Osteoblast (primary cell): Measurements from ENCODE around the gene IL17B. TPM values are rescaled to one million over a fixed set of nuclear protein-coding genes. Genes with fewer than 3 reads are reported as not detected.

Experiments used
- DNase-seq: peaks from one replicate; pipeline ENCODE4 v3.0.0; 2011; ENCODE audit warnings: low spot score, mixed read lengths; ENCODE audit not compliant: insufficient read length; ENCODE audit errors: missing footprints
- H2AFZ ChIP-seq: 2 replicates; pipeline ENCODE4 v1.6.0; 2011; ENCODE audit warnings: mild to moderate bottlenecking, low read length
- H3K27ac ChIP-seq: 2 replicates; pipeline ENCODE4 v1.5.1; 2011; ENCODE audit warnings: mild to moderate bottlenecking, low read depth, low read length, moderate library complexity
- H3K27me3 ChIP-seq: 2 replicates; pipeline ENCODE4 v1.6.0; 2012; ENCODE audit warnings: mild to moderate bottlenecking, control low read depth, inconsistent platforms, low read length, moderate library complexity; ENCODE audit not compliant: insufficient read depth
- H3K36me3 ChIP-seq: 2 replicates; pipeline ENCODE4 v1.5.1; 2011; ENCODE audit warnings: mild to moderate bottlenecking, low read length, control low read depth, moderate library complexity; ENCODE audit not compliant: insufficient read depth
- H3K4me1 ChIP-seq: 2 replicates; pipeline ENCODE4 v1.5.1; 2011; ENCODE audit warnings: mild to moderate bottlenecking, low read length, control low read depth, moderate library complexity; ENCODE audit not compliant: insufficient read depth
- H3K4me2 ChIP-seq: 2 replicates; pipeline ENCODE4 v1.6.0; 2011; ENCODE audit warnings: mild to moderate bottlenecking, low read length; ENCODE audit not compliant: insufficient read depth
- H3K4me3 ChIP-seq: fragments of 200-600 bp; sonication (generic); 3 replicates; pipeline ENCODE4 v1.5.1; 2012; ENCODE audit warnings: mild to moderate bottlenecking, low read length, inconsistent platforms; ENCODE audit not compliant: insufficient read depth
- H3K79me2 ChIP-seq: 2 replicates; pipeline ENCODE4 v1.6.0; 2012; ENCODE audit warnings: mild to moderate bottlenecking, low read length, control low read depth, inconsistent platforms; ENCODE audit not compliant: insufficient read depth
- H3K9me3 ChIP-seq: 2 replicates; pipeline ENCODE4 v1.5.1; 2011; ENCODE audit warnings: low read depth, low read length, control low read depth
- H4K20me1 ChIP-seq: 2 replicates; pipeline ENCODE4 v1.6.0; 2012; ENCODE audit warnings: mild to moderate bottlenecking, low read length, control low read depth; ENCODE audit not compliant: insufficient read depth
- total RNA-seq: library from RNA; depleted of rRNA; stranded (reverse); fragments of >200 nt; gene quantifications from 2 replicates; pipeline ENCODE4 v1.2.3, GENCODE V29; 2012
- TF ChIP-seq, protein P1 (sequence below): IDR thresholded peaks from 2 replicates; pipeline ENCODE4 v1.5.1; 2011; ENCODE audit warnings: mild to moderate bottlenecking, low read depth, low read length, moderate library complexity; ENCODE audit errors: extremely low read depth

Gene IL17B
- total RNA-seq, 1 donor, result not detected

- TF ChIP-seq, protein P1, sequence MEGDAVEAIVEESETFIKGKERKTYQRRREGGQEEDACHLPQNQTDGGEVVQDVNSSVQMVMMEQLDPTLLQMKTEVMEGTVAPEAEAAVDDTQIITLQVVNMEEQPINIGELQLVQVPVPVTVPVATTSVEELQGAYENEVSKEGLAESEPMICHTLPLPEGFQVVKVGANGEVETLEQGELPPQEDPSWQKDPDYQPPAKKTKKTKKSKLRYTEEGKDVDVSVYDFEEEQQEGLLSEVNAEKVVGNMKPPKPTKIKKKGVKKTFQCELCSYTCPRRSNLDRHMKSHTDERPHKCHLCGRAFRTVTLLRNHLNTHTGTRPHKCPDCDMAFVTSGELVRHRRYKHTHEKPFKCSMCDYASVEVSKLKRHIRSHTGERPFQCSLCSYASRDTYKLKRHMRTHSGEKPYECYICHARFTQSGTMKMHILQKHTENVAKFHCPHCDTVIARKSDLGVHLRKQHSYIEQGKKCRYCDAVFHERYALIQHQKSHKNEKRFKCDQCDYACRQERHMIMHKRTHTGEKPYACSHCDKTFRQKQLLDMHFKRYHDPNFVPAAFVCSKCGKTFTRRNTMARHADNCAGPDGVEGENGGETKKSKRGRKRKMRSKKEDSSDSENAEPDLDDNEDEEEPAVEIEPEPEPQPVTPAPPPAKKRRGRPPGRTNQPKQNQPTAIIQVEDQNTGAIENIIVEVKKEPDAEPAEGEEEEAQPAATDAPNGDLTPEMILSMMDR, result no peak
- Histone ChIP-seq H3K27ac (no peak overlapping the region), H3K79me2 (no peaks in the 10 kb centered on the region), H2AFZ (no peak overlapping the region), H3K36me3 (no peaks in the 10 kb centered on the region), H3K9me3 (no peaks in the 10 kb centered on the region), H3K27me3 (peaks cover 6% of the 10 kb centered on the region), H3K4me3 (no peak overlapping the region), H3K4me2 (no peak overlapping the region), H3K4me1 (no peaks in the 10 kb centered on the region), H4K20me1 (no peaks in the 10 kb centered on the region)
- DNase-seq, result peak; percentile 3
These were observed 3.7 kb downstream of the IL17B start for GRCh38 chr5:149375434-149375833.

- Histone ChIP-seq H2AFZ (no peak overlapping the region), H4K20me1 (no peaks in the 10 kb centered on the region), H3K36me3 (no peaks in the 10 kb centered on the region), H3K27ac (no peak overlapping the region), H3K4me2 (no peak overlapping the region), H3K79me2 (no peaks in the 10 kb centered on the region), H3K9me3 (no peaks in the 10 kb centered on the region), H3K4me1 (no peaks in the 10 kb centered on the region), H3K4me3 (no peak overlapping the region), H3K27me3 (peaks cover 6% of the 10 kb centered on the region)
- no peak for DNase-seq
- TF ChIP-seq, protein P1, result no peak
These were observed 4.3 kb downstream of the IL17B start for GRCh38 chr5:149374801-149375200.

DNA sequence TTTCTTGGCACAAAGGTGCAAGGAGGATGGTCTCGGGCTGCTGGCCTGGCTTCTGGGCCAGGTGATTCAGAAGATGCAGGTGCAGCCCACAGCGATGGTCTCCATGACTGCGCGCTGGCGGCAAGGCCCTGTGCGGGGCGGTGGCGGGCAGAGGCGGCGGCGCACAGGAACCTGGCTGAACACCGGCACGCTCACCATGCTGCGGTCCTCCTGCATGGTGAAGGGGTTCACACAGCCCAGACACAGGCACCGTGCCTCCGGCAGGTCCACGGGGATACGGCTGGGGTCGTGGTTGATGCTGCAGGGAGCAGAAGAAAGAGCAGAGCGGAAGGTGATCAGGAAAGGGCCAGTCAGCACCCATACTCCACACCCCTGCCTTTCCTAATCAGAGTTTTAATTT, 4.8 kb downstream of the IL17B start:
- no peaks in the 10 kb centered on the region for H3K9me3 ChIP-seq
- TF ChIP-seq, protein P1, result no peak
- no peaks in the 10 kb centered on the region for H3K36me3 ChIP-seq
- peaks cover 6% of the 10 kb centered on the region for H3K27me3 ChIP-seq
- H4K20me1 ChIP-seq, result no peaks in the 10 kb centered on the region
- no peak overlapping the region for H2AFZ ChIP-seq
- H3K79me2 ChIP-seq, result no peaks in the 10 kb centered on the region
- H3K4me3 ChIP-seq, result no peak overlapping the region
- H3K4me2 ChIP-seq, result no peak overlapping the region
- H3K4me1 ChIP-seq, result no peaks in the 10 kb centered on the region
- DNase-seq, result peak; percentile 25
- H3K27ac ChIP-seq, result no peak overlapping the region

- no peaks in the 10 kb centered on the region for H4K20me1 ChIP-seq
- H3K4me2 ChIP-seq, result no peak overlapping the region
- peaks cover 6% of the 10 kb centered on the region for H3K27me3 ChIP-seq
- no peak overlapping the region for H2AFZ ChIP-seq
- DNase-seq, result peak; percentile 17
- no peaks in the 10 kb centered on the region for H3K4me1 ChIP-seq
- H3K9me3 ChIP-seq, result no peaks in the 10 kb centered on the region
- H3K36me3 ChIP-seq, result no peaks in the 10 kb centered on the region
- no peaks in the 10 kb centered on the region for H3K79me2 ChIP-seq
- TF ChIP-seq, protein P1, result no peak
- H3K27ac ChIP-seq, result no peak overlapping the region
- no peak overlapping the region for H3K4me3 ChIP-seq
These were observed 6.2 kb downstream of the IL17B start for GRCh38 chr5:149372932-149373331.
